Stimulated activated CD4-positive, alpha-beta T cell treated with anti-CD3 and anti-CD28 coated beads, Interleukin-15, amount 100 ng/mL, for 1 hour (primary cell): ENCODE results near the gene DNAJC19.
"Not testable (repeated sequence)": the region's sequence is repeated elsewhere in the genome, so short reads cannot be mapped to it uniquely, and the experiment has no call there.

Source experiments
- DNase-seq, 2 donors: peaks; one replicate each; pipeline ENCODE4 v3.0.0-alpha.2; 2020; ENCODE audit warnings: low read depth in 1 of 2, low spot score in 1 of 2

The DNAJC19 gene

DNA sequence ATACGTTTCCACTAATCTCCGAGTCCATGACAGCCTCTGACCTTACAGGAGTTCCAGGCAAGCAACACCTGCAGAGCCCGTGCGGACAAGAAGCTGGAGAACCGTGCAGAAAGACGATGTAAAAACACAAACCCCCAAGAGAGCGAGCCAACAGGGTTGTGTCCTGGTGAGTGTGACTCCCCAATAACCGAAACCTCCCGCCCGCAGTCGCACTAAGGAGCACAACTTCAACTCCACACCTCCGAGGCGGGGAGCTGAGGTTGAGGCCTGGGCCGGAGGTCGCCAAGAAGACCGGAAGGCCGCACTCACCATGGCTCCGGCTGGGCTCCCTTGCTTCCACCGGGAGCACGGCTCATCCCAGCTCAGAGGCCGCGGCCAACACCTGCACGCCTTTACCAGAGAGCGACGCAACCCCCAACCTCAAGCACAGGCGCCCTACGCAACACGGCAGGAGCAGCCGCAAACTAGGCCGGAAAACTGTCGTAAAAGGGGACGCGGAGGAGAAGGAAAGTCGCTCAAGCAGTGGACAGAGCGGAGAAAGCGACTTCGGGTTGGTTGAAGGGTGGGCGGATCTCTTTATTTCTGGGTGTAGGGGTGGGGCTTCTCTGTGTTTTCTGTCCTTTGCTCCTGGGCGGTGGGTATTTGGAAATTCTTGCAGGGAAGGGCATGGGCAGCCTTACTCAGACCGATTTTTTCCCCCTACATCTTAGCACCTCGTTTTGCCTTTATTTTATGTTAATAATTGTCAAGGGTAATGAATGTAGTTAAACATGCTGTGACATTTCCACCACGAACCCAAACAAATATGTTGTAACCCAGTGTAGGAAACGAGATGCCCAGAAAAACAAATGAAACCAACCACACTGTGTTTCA lies at the start of gene DNAJC19:
Gene DNAJC19, minus strand, starts transcription at position 446 of the 873 bp plus-strand sequence. Its CDS starts 134 bp downstream, at position 312.
- peak; percentile 69 to 75 for DNase-seq

DNA sequence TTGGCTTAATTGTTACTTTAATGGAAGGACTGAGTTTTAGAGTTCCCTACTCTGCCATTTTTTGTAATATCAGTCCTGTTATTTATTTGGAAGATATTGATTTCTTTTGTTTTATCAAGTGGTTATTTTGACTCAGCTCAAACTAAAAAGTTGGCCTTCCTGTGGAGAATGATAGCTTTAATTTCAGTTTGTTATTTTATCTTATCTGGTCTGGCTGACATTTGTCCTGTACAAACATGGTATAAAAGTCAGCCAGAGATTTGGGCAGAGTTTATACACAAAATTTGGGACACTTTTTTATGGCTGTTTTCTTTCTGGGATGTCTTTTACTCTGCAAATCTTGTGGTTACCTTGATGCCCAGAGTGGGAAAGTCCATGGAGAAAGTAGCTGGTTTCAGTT lies 41.4 kb upstream of the DNAJC19 start:
- DNase-seq, result no peak

DNA sequence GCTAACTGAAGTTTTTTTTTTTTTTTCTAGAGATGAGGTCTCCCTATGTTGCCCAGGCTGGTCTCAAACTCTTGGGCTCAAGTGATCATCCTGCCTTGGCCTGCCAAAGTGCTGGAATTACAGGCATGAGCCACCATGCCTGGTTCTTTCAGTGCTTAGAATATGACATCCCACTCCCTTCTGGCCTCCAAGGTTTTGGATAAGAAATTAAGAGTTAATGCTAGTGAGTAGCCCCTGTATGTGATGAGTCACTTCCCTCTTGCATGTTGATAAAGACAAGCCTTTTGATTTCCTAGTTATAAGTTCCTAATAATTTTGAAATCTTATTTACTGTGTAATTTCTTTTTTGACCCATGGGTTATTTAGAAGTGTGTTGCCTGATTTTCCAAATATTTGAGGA lies 35.7 kb upstream of the DNAJC19 start:
- DNase-seq, result no peak

DNA sequence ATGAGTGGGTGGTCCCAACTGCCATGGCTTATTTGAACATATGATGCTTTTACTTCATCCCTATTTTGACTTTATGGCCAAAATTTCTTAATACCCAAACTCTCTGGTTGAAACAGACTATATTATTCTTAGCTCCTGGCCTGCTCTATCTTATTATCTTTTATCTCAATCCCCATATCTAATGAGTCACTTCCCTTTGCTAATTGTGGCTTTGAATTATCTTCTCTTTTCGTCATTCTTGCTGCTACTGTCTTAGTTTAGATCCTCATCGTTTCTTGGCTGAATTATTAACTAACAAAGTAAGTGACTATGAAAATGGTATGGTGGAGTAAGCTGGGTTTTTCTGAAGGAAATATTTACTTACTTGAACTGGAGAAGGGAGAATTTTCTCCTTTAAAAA lies 28.2 kb upstream of the DNAJC19 start:
- DNase-seq, result no peak

DNA sequence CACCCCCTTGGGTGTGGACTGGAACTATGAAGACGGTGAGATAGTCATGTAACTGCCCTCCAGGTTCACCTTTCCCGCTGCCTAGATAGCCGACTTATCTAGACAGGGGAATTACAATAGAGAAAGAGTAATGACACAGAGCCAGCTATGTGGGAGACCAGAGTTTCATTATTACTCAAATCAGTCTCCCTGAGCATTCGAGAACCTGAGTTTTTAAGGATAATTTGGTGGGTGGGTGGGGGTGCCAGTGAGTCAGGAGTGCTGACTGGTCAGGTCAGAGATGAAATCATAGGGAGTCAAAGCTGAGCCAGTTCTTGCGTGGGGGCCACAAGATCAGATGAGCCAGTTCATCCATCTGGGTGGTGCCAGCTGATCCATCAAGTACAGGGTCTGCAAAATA lies 19.7 kb upstream of the DNAJC19 start:
- no peak for DNase-seq

DNA sequence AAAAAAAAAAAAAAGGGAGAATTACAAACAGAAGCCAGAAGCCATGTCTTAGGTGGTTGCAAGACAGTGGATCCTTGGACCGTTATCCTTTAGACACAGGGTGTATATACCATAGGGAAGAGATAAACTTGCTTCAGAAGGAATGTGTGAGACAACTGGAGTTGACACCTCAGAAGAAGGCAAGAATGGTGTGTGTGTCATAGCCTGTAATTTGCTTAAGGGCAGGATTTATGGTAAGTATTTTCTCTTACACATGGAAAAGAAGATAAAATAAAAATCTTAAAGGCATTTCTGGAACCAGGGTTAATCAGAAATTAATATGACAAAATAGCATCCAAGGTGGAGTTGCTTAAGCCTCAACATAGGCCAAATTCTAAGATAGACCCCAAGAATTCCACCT lies 19.3 kb upstream of the DNAJC19 start:
- DNase-seq, result no peak

DNA sequence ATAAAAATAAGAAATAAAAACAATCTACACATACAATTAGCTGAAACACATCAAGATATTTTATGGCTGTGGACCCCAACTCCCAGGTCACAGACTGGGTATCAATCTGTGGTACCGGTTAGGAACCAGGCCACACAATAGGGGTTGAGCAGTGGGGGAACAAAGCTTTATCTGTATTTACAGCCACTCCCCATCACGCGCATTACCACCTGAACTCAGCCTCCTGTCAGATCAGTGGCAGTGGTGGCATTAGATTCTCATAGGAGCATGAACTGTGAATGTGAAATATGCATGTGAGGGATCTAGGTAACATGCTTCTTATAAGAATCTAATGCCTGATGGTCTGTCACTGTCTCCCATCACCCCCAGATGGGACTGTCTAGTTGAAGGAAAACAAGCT lies 17.7 kb upstream of the DNAJC19 start:
- DNase-seq, result no peak

DNA sequence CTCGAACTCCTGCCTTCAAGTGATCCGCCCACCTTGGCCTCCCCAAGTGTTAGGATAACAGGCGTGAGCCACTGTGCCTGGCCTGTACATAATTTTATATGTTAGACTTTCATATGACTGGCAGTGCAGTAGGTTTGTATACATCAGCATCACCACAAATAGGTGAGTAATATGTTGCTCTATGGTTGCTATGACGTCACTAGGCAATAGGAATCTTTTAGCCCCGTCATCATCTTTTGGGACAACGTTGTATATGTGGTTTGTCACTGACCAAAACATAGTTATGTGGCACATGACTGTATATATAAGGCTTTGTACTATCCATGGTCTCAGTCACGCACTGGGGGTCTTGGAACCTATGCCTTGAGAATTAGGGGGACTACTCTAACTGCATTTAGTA lies 17.0 kb upstream of the DNAJC19 start:
- no peak for DNase-seq

DNA sequence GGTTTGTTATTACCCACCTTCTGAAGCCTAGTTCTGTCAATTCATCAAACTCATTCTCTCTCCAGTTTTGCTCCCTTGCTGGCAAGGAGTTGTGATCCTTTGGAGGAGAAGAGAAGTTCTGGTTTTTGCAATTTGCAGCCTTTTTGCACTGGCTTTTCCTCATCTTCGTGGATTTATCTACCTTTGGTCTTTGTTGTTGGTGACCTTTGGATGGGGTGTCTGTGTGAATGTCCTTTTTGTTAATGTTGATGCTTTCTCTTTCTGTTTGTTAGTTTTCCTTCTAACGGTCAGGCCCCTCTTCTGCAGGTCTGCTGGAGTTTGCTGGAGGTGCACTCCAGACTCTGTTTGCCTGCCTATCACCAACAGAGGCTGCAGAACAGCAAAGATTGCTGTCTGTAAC lies 13.9 kb upstream of the DNAJC19 start:
- DNase-seq, result not testable (repeated sequence)

DNA sequence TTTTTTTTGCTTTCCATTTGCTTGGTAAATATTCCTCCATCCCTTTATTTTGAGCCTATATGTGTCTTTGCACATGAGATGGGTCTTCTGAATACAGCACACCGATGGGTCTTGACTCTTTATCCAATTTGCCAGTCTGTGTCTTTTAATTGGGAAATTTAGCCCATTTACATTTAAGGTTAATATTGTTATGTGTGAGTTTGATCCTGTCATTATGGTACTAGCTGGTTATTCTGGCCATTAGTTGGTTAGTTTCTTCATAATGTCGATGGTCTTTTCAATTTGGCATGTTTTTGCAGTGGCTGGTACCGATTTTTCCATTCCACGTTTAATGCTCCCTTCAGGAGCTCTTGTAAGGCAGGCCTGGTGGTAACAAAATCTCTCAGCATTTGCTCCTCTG lies 12.8 kb upstream of the DNAJC19 start:
- not testable (repeated sequence) for DNase-seq

DNA sequence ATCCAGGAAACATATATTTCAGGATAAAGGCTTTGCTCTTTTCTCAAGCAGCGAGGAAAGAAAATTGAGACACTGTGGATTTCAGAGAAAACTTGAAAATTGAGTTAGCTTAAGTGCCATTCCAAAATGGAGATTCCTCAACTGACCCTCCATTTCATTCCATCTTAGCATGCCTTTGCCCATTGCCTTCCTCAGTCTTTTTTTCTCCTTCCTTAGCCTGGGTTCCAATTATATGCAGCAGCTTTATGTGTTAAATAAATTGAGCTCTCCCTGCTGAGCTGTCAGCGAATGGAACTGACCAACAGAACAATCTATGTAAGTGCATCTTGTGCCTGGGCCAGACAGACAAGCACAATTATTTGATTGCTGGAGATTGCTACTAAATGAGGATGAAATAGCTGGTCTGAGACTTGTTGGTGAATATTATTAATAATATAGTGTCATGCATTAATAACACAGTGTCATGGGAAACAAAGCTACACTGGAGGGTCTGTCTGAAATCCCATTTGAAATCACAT lies 6.9 kb upstream of the DNAJC19 start:
- DNase-seq, result no peak

DNA sequence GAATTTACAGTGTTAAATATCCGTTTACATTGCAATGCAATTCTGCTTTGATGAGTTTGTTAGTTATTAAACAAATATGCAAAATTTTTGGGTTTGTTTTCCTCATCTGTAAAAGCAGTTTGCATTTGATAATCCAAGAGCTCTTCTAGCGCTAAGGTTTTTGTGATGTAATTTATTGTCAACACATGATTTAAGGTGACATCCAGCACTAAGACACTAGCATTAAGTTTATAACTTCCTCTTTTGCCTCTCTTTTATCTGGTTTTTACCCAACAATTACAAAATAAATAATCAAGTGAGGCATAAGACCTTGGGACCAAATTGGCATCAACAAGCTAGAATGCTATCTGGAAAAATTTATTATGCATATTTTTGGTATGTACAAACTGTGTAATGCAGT lies 969 bp upstream of the DNAJC19 start:
- DNase-seq, result no peak

DNA sequence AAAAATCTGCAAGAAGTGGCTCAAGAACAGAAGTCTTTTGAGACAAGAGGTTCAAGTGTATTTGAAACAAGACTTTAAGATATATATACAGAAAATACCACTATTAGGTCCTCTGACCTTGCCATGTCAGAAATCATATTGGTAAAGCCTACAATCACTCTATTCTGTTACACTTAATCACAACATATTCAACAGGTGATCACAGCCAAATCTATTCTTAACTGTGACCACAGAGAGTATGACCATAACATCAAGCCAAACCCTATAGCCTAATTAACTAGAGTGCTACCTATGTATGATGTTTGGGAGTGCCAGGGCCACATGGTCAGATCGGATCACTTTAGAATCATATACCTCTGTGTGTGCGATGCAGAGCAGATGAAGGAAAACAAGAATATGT lies 2.2 kb downstream of the DNAJC19 start:
- no peak for DNase-seq

DNA sequence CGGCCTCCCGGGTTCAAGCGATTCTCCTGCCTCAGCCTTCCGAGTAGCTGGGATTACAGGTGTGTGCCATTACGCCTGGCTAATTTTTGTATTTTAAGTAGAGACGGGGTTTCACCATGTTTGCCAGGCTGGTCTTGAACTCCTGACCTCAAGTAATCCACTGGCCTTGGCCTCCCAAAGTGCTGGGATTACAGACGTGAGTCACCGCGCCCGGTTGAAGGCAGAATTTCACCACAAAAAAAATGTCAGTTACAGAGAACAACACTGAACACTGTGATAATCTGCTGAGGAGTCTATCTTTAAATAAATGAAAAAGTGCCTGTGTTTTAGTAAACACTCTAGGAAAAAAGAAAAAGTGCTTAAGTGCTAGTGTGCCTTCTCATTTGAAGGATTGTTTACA lies 3.2 kb downstream of the DNAJC19 start:
- DNase-seq, result not testable (repeated sequence)

DNA sequence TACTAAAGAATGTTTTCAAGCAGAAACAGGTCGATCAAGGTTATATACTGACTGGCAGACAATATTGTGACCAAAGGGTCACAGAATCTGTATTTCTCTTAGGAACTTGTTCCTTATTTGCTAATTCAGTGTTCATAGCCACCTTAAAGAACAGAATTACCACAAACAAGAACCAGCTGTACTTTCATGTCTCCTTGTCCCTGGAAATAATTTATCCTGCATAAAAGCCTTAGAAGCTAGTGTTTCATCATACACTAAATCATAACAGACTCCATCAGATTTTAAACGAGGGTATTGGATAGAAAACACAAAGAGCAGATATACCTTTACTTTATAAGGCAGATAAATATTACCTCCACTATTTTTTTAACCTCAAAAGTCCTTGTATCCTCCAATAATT lies 6.4 kb downstream of the DNAJC19 start:
- no peak for DNase-seq

DNA sequence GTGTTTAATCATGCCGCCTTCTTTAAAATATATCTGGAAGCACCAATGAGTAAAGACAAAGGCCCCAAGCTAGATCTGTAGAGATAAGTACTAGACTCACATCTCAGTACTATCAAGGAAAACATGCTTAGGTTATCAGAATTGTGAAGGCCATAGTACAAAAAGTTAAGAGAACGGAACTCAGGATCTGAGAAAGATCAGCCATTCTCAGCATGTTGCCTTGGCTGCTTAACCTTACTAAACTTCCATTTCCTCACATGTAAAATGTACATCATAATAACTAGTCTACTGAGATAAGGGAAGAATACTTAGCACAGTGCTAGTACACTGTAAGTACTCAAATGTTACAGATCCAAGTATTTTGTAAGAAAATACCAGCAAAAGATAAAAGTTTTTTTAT lies 7.6 kb downstream of the DNAJC19 start:
- no peak for DNase-seq

DNA sequence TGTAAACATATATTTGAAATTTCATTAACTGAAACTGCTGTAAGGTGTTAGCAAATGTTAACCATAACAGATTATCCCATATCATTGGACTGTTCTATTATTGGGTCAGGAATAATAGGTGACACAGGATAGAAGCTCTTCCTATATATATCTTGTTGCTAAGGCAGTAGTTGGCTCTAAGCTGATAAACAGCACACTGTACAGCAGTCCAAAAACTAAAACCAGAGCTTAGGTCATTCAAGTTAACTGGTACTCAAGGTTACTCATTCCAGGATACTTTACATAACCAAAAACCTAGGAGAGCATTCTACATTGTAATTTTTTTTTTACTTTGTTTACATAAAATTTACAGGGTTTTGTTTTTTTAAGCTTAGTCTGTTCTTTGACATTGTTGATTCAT lies 8.9 kb downstream of the DNAJC19 start:
- DNase-seq, result no peak

DNA sequence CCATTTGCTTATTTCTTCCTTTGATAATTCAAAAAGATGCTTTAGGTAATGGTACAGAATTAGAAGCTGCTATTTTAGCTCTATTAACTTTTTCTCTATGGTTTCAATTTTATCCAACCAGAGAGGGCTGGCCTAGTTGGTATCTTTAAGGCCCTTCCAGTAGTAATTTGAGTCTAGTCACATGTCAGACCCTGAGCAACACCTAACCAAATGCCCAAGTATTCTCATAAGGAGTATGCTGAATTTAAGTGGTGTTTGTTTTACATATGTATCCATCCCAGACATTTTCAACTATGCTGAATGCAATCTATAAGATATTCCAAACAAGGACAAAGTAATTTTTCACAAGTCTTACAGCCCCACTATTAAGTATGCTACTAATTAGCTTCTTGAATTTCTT lies 9.6 kb downstream of the DNAJC19 start:
- DNase-seq, result no peak

DNA sequence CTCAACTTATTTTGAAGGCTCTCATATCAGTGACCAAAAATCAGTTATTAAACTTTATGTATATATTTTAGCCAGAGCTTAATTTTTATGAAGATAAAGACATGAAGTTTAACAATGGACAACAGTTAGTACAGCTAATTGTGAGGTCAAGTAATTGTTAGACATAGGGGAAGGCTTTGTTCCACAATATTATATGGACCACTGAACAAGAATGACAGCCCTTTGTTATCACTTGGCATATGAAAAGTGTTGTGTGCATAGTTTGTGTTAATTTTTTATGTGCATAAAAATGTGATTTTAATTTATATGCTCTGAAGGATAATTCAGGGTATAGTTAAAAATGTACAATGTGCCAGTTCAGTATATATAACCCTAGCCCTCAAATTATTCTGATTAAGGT lies 12.0 kb downstream of the DNAJC19 start:
- no peak for DNase-seq

DNA sequence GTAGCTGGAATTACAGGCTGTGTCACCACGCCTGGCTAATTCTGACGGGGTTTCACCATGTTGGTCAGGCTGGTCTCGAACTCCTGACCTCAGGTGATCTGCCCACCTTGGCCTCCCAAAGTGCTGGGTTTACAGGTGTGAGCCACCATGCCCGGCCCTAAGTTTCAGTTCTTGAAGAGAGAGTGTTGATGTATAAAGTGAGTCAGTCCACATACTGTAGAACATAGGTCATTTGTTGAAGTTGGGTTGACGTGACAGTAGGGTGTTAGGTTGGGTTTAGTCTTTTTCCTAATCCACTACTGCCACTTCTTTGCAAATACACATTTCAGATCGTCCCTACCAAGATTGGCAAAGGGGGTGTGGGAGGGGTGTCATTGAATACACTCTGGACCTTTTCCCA lies 15.2 kb downstream of the DNAJC19 start:
- no peak for DNase-seq

DNA sequence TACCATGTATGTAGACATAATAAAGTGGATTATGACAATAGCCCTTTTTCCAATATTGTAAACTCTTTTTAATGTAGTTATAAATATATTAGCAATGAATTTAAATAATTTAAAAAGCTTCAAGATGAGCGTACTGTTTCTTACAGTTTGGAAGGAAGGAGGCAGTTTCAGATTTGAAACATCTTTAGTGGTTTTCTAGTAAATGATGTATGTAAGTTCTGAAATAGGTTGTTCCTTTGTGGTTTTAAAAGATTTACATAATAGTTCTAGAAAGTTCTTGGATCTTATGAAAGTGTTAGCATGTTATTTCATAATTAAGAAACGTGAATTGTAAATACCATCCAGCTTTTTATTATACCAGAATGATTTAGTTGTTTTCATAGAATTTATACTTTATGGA lies 16.0 kb downstream of the DNAJC19 start:
- DNase-seq, result no peak

DNA sequence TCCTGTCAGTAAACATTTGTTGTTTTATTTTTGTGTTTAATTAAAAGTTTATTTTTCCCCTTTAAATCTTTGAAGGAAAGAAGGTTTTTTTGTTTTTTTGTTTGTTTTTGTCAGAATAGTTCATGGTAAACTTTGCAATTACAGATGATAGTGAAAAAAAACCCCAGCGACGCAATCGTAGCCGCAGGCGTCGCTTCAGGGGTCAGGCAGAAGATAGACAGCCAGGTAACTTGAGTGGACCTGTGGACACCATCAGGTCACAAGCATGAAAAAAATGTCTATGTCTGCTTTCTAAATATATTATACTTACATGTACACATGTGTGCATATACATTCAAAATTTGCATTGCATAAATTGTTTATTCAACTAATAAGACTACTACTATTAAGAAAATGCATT lies 18.6 kb downstream of the DNAJC19 start:
- no peak for DNase-seq

DNA sequence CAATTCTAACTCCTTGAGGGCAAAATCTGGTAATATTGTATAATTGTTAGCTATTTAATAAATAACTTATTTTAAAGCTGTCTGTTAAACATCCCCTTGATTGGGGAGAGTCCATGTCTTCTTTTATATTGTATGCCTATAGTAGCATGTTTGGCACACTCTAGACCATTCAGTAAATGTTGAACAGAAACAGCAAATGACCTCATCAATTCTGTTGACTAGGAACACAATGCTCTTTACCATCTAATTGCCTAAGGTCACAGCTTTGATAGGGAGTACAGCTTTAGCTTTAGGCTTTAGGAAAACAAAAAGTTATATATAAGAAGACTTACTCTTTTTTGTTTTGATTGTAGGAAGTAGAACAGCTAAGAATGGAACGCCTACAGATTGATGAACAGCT lies 27.0 kb downstream of the DNAJC19 start:
- no peak for DNase-seq
